ENCODE results near the gene MPEG1.
A peak's percentile ranks its signal among the peaks of the same experiment; 100 is the strongest.

The MPEG1 gene

GRCh38 chr11:59218319-59218718 lies 5.6 kb upstream of the MPEG1 start:
- no peak for DNase-seq

- no peak for DNase-seq
Observed at GRCh38 chr11:59216641-59217564, 4.2 kb upstream of the MPEG1 start.

- no peak for DNase-seq
Observed at GRCh38 chr11:59214141-59214893, 1.6 kb upstream of the MPEG1 start.

- no peak for DNase-seq
Observed at GRCh38 chr11:59212222-59212621, 505 bp downstream of the MPEG1 start.

GRCh38 chr11:59208956-59209355 lies 3.8 kb downstream of the MPEG1 start:
- no peak for DNase-seq

GRCh38 chr11:59207988-59208451 lies 4.7 kb downstream of the MPEG1 start:
- DNase-seq = peak; percentile 33 to 60

- DNase-seq = peak; percentile 16 to 63
Observed at GRCh38 chr11:59206635-59207034, 6.1 kb downstream of the MPEG1 start.

GRCh38 chr11:59205648-59206047 lies 7.1 kb downstream of the MPEG1 start:
- DNase-seq = no peak

GRCh38 chr11:59204746-59205145 lies 8.0 kb downstream of the MPEG1 start:
- DNase-seq = no peak

- DNase-seq = no peak
Observed at GRCh38 chr11:59201353-59201752, 11.4 kb downstream of the MPEG1 start.

- no peak for DNase-seq
Observed at GRCh38 chr11:59200423-59200746, 12.3 kb downstream of the MPEG1 start.

GRCh38 chr11:59199546-59200422 lies 12.9 kb downstream of the MPEG1 start:
- no peak for DNase-seq

- no peak for DNase-seq
Observed at GRCh38 chr11:59198726-59199125, 14.0 kb downstream of the MPEG1 start.

GRCh38 chr11:59197991-59198390 lies 14.7 kb downstream of the MPEG1 start:
- DNase-seq = no peak

GRCh38 chr11:59196777-59197176 lies 15.9 kb downstream of the MPEG1 start:
- no peak for DNase-seq

GRCh38 chr11:59195586-59195985 lies 17.1 kb downstream of the MPEG1 start:
- DNase-seq = no peak

- no peak for DNase-seq
Observed at GRCh38 chr11:59193587-59194130, 19.1 kb downstream of the MPEG1 start.

GRCh38 chr11:59192446-59193020 lies 20.2 kb downstream of the MPEG1 start:
- DNase-seq = no peak

- DNase-seq = no peak
Observed at GRCh38 chr11:59191890-59192289, 20.8 kb downstream of the MPEG1 start.

GRCh38 chr11:59191095-59191494 lies 21.6 kb downstream of the MPEG1 start:
- no peak for DNase-seq

- no peak for DNase-seq
Observed at GRCh38 chr11:59189986-59190385, 22.7 kb downstream of the MPEG1 start.

GRCh38 chr11:59188954-59189353 lies 23.8 kb downstream of the MPEG1 start:
- DNase-seq = no peak
